Activated CD4-positive, alpha-beta memory T cell treated with anti-CD3 and anti-CD28 coated beads for 36 hours (primary cell): ENCODE measurements around the gene MEFV. TPM values are rescaled to one million over a fixed set of nuclear protein-coding genes. Genes with fewer than 3 reads are reported as not detected.
A peak's percentile ranks its signal among the peaks of the same experiment; 100 is the strongest.
"Not testable (repeated sequence)": the region's sequence is repeated elsewhere in the genome, so short reads cannot be mapped to it uniquely, and the experiment has no call there.

Experiments
- CTCF ChIA-PET: fragments of 350-600 bp; sonication (Branson Sonifier 250); formaldehyde crosslinking; loops from one replicate; lab custom pipeline; 2021; ENCODE audit warnings: antibody characterized with exemption, inconsistent platforms; lab: Charles Lee
- POLR2A ChIA-PET: fragments of 350-600 bp; sonication (Branson Sonifier 250); formaldehyde crosslinking; loops from one replicate; lab custom pipeline; 2021; ENCODE audit warnings: antibody characterized with exemption; lab: Charles Lee
- DNase-seq: peaks from one replicate; pipeline ENCODE4 v3.0.0-alpha.2; 2020
- H3K27ac Mint-ChIP-seq: one replicate; pipeline ENCODE4 v1.8.0; 2021; ENCODE audit warnings: mixed read lengths
- H3K27me3 Mint-ChIP-seq: one replicate; pipeline ENCODE4 v1.8.0; 2021; ENCODE audit warnings: mixed read lengths
- H3K36me3 Mint-ChIP-seq: one replicate; pipeline ENCODE4 v1.8.0; 2021; ENCODE audit warnings: mixed read lengths
- H3K4me1 Mint-ChIP-seq: one replicate; pipeline ENCODE4 v1.8.0; 2021; ENCODE audit warnings: low read depth, mixed read lengths
- H3K4me3 Mint-ChIP-seq: one replicate; pipeline ENCODE4 v1.8.0; 2021; ENCODE audit warnings: mild to moderate bottlenecking, mixed read lengths
- H3K9me3 Mint-ChIP-seq: one replicate; pipeline ENCODE4 v1.8.0; 2021; ENCODE audit warnings: mixed read lengths
- intact Hi-C: fragments of 100-400 bp; cut with micrococcal nuclease; formaldehyde crosslinking; loops from one replicate; pipeline ENCODE4 v1.15.1; 2023
- total RNA-seq, 2 experiments: library from RNA; stranded (reverse); gene quantifications; one replicate each; pipeline ENCODE4 v1.2.3, GENCODE V29; 2021

MEFV gene
- total RNA-seq, 2 experiments from 2014 or later = 0.07 to 0.17 TPM

DNA sequence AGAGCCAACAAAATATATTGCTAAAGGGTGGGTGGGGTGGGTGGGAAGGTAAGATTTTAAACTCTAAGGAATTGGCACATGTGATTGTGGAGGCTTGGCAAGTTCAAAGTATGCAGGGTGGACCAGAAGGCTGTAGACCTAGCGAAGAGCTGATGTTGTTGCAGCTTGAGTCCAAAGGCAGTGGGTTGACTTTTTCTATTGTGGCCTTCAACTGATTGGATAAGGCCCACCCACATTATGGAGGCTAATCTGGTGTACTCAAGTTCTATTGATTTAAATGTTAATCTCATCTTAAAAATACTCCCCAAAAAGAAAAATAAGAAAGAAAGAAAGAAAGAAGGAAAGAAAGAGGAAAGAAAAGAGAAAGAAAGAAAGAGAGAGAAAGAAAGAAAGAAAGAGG lies 43.9 kb downstream of the MEFV start:
- peaks cover 14% of the 10 kb centered on the region for H3K36me3 Mint-ChIP-seq
- intact Hi-C loops = no loop called here
- peak overlapping the region; percentile 39 for H3K27ac Mint-ChIP-seq
- H3K4me1 Mint-ChIP-seq = peaks cover 39% of the 10 kb centered on the region
- H3K27me3 Mint-ChIP-seq = no peaks in the 10 kb centered on the region
- POLR2A ChIA-PET = no interaction called here
- DNase-seq = no peak
- CTCF ChIA-PET = no interaction called here
- H3K9me3 Mint-ChIP-seq = peaks cover 10% of the 10 kb centered on the region
- no peak overlapping the region for H3K4me3 Mint-ChIP-seq

DNA sequence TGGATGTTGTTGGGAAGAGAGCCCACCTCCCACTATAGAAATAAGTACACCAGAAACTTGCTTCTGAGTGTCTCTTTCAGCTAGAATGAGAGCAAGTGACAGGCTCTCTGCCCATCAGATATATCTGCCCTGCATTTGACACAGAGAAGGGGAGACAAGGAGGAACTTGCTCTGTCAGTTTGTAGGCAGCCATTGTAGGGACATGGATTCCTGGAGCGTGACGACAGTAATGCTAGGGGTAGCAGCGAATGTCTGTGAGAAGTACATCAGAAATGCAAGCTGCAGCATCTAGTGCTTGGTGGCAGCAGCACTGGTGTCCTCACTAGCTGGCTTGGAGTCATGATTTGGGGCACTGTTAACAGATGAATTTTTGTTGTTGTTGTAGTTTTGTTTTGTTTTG lies 44.4 kb downstream of the MEFV start:
- ChIA-PET CTCF (no interaction called here), POLR2A (no interaction called here)
- H3K27me3 Mint-ChIP-seq = no peaks in the 10 kb centered on the region
- H3K9me3 Mint-ChIP-seq = peaks cover 12% of the 10 kb centered on the region
- H3K36me3 Mint-ChIP-seq = peaks cover 15% of the 10 kb centered on the region
- H3K27ac Mint-ChIP-seq = no peak overlapping the region
- intact Hi-C loops = no loop called here
- peaks cover 41% of the 10 kb centered on the region for H3K4me1 Mint-ChIP-seq
- no peak overlapping the region for H3K4me3 Mint-ChIP-seq
- no peak for DNase-seq

DNA sequence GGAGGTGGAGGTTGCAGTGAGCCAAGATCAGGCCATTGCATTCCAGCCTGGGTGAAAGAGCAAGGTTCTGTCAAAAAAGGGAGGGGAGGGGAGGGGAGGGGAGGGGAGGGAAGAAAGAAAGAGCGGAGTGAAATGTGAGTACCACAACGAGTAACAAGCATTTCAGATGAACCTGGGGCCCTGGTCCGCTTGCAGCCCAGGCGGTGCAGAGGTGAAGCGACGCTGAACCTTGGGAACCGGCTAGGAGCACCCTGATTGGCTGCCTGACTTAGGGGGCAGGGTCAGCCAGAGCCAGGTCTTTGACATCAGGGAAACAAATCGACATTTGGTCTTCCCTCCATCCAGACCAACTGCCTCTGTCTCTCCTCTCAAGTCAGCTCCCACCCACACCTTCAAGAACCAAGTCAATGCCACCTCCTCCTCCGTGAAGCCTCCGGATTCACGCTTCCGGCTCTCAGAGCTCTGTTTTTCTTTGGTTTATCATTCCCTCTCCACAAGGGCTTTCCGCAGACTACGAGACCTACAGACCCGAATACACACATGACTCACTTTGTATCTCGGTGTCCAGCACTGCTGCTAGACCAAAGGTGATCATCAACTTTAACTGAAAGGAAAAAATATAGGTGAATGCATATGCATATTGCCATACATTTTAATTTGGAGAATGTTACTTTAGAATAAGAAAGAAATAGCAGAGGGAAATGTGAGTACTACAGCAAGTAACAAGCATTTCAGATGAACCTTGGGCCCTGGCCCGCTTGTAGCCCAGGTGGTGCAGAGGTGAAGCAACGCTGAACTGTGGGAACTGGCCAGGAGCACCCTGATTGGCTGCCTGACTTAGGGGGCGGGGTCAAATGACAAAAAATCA lies 49.1 kb downstream of the MEFV start:
- peaks cover 16% of the 10 kb centered on the region for H3K9me3 Mint-ChIP-seq

DNA sequence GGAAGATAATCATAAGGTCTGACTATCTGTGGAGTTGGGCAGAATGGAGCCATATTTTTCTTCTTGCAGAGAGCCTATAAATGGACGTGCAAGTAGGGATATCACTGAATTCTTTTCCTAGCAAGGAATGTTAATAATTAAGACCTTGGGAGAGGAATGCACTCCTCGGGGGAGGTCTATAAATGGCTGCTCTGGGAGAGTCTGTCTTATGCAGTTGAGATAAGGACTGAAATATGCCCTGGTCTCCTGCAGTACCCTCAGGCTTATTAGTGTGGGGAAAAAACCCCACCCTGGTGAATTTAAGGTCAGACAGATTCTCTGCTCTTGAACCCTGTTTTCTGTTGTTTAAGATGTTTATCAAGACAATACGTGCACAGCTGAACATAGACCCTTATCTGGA lies 50.5 kb downstream of the MEFV start:
- DNase-seq, H3K4me1 Mint-ChIP-seq, POLR2A ChIA-PET, H3K27ac Mint-ChIP-seq, H3K4me3 Mint-ChIP-seq, intact Hi-C loops, H3K27me3 Mint-ChIP-seq: not testable (repeated sequence)
- peaks cover 12% of the 10 kb centered on the region for H3K36me3 Mint-ChIP-seq
- CTCF ChIA-PET = interaction anchor here (0.6 kb wide), 1 partner anchor 461 kb away, joined by 3 read pairs; no protein-coding TSS in a partner anchor
- peaks cover 16% of the 10 kb centered on the region for H3K9me3 Mint-ChIP-seq

More for the DNA sequence above, 49.1 kb downstream of the MEFV start:
- no peak overlapping the region for H3K27ac Mint-ChIP-seq
- ChIA-PET CTCF (no interaction called here), POLR2A (interaction anchor here (0.6 kb wide), 1 partner anchor 164 kb away, joined by 5 read pairs; no protein-coding TSS in a partner anchor)
- H3K27me3 Mint-ChIP-seq = peaks cover 2% of the 10 kb centered on the region
- H3K36me3 Mint-ChIP-seq = peaks cover 12% of the 10 kb centered on the region
- no peak for DNase-seq
- no peak overlapping the region for H3K4me3 Mint-ChIP-seq
- H3K4me1 Mint-ChIP-seq = peaks cover 9% of the 10 kb centered on the region
- intact Hi-C loops = no loop called here

DNA sequence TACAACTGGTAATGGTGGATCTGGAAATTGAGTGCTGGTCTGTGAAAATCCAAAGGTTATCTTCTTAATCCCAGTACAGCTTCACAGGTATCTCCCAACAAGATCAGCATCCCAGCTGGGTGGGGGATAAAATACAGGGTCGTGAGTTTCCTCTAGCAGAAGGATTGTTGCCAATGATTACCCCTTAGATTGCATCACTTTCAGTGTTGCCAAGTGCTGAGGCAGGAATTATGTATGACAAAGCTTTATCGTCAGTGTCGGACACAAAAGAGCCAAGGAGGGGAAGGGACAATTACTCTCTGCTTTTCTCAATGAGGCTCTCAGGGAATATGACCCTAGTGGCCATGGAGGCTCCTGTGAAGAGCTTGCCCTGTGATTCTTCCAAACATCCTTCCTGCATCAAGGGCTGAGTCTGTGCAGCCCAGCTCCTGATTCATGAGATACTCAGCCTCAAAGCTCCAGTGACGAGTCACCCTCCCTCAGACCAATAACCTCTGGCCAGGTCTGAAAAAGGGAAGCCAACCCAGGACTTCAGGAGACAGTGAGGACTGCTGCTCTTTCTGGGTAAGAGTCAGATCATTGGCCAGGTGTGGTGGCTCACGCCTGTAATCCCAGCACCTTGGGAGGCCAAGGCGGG lies 53.4 kb downstream of the MEFV start:
- CTCF ChIA-PET = interaction anchor here (1.1 to 1.2 kb wide), 2 partner anchors 37 to 171 kb away, joined by 3 to 4 read pairs; no protein-coding TSS in a partner anchor
- POLR2A ChIA-PET = no interaction called here
- no peak for DNase-seq
- Mint-ChIP-seq H3K27me3 (peaks cover 2% of the 10 kb centered on the region), H3K36me3 (peaks cover 12% of the 10 kb centered on the region), H3K4me1 (peaks cover 3% of the 10 kb centered on the region), H3K9me3 (peaks cover 16% of the 10 kb centered on the region), H3K27ac (no peak overlapping the region), H3K4me3 (no peak overlapping the region)
- intact Hi-C loops = no loop called here

DNA sequence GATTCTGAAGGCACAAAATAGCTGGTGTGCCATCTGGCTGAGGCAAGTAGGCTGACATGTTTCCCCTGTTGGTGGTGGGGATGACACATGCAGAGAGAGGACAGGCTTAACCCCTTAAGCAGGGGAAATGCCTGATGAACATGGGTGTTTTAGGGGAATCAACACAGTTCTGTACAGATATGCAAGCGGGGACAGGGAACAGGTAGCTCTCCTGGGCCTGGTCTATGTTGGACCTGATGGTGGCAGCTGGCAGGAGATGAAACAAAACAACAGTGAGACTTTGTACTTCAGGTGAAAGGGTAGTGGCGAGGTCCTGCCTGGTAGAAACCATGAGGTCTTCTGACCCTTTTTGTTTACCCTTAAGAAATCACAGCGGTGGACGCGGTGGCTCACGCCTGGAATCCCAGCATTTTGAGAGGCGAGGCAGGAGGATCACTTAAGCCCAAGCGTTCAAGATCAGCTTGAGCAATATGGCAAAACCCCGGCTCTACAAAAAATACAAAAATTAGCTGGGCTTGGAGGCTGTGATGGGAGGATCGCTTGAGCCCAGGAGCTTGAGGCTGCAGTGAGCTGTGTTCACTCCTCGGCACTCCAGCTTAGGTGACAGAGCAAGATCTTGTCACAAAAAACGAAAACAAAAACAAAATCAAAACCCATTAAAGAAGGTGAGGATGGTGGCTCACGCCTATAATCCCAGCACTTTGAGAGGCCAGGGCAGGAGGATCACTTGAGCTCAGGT lies 57.9 kb downstream of the MEFV start:
- Mint-ChIP-seq H3K27me3 (peaks cover 16% of the 10 kb centered on the region), H3K4me1 (no peaks in the 10 kb centered on the region), H3K36me3 (no peaks in the 10 kb centered on the region), H3K27ac (no peak overlapping the region), H3K4me3 (no peak overlapping the region), H3K9me3 (no peaks in the 10 kb centered on the region)
- CTCF ChIA-PET = no interaction called here
- POLR2A ChIA-PET = no interaction called here
- DNase-seq = no peak
- intact Hi-C loops = no loop called here

DNA sequence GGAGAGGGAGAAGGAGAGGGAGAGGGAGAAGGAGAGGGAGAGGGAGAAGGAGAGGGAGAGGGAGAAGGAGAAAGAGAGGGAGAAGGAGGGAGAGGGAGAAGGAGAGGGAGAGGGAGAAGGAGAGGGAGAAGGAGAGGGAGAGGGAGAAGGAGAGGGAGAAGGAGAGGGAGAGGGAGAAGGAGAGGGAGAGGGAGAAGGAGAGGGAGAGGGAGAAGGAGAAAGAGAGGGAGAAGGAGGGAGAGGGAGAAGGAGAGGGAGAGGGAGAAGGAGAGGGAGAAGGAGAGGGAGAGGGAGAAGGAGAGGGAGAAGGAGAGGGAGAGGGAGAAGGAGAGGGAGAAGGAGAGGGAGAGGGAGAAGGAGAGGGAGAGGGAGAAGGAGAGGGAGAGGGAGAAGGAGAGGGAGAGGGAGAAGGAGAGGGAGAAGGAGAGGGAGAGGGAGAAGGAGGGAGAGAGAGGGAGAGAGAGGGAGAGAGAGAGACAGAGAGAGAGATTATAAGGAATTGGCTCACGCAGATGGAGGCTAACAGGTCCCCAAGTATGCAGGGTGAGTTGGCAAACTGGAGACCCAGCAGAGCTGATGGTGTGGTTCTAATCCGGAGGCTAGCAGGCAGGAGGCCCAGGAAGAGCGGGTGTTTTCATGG lies 58.6 kb downstream of the MEFV start:
- H3K9me3 Mint-ChIP-seq, H3K4me3 Mint-ChIP-seq, CTCF ChIA-PET, H3K4me1 Mint-ChIP-seq, intact Hi-C loops, H3K36me3 Mint-ChIP-seq, H3K27ac Mint-ChIP-seq, POLR2A ChIA-PET, DNase-seq: not testable (repeated sequence)
- H3K27me3 Mint-ChIP-seq = peaks cover 22% of the 10 kb centered on the region

DNA sequence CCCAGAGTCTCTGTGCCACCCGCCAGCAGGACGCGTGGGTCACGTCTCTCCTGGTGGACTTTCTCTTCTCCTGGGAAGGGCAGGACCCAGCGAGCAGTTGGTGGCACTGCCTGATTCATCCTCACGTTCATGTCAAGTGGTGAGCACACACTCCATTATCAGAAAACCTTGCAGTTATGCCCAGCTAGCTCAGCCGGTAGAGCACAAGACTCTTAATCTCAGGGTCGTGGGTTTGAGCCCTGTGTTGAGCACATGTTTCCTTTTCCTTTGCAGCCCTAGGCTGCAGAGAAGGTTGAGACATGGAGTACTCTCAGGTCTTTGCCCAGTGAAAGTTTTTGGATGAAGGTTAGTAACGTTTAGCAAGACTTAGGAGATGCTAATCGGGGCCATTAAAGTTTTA lies 60.5 kb downstream of the MEFV start:
- POLR2A ChIA-PET = no interaction called here
- Mint-ChIP-seq H3K9me3 (no peaks in the 10 kb centered on the region), H3K27ac (no peak overlapping the region), H3K36me3 (no peaks in the 10 kb centered on the region), H3K4me1 (peaks cover 7% of the 10 kb centered on the region), H3K4me3 (no peak overlapping the region), H3K27me3 (peaks cover 33% of the 10 kb centered on the region)
- intact Hi-C loops = no loop called here
- no peak for DNase-seq
- CTCF ChIA-PET = no interaction called here

DNA sequence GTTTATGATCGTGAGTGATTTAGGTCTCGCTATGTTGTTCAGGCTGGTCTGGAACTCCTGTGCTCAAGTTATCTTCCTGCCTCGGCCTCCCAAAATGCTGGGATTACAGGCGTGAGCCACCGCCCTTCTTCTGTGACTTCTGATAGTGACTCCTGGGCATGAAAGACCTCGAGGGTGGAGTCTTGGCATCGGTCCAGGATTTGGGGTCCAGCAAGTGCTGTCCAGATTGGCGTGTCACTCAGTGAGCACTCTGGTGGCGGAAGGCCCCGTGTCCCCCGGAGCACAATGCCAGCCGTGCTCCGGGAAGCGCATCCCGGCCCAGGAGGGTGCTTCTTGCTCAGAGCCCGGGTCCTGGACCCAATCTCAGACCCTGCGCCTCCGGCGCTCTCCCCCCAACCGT lies 61.6 kb downstream of the MEFV start:
- Mint-ChIP-seq H3K9me3 (no peaks in the 10 kb centered on the region), H3K4me1 (peaks cover 19% of the 10 kb centered on the region), H3K27ac (no peak overlapping the region), H3K4me3 (no peak overlapping the region), H3K27me3 (peaks cover 43% of the 10 kb centered on the region), H3K36me3 (no peaks in the 10 kb centered on the region)
- no peak for DNase-seq
- POLR2A ChIA-PET = no interaction called here
- intact Hi-C loops = no loop called here
- CTCF ChIA-PET = no interaction called here

DNA sequence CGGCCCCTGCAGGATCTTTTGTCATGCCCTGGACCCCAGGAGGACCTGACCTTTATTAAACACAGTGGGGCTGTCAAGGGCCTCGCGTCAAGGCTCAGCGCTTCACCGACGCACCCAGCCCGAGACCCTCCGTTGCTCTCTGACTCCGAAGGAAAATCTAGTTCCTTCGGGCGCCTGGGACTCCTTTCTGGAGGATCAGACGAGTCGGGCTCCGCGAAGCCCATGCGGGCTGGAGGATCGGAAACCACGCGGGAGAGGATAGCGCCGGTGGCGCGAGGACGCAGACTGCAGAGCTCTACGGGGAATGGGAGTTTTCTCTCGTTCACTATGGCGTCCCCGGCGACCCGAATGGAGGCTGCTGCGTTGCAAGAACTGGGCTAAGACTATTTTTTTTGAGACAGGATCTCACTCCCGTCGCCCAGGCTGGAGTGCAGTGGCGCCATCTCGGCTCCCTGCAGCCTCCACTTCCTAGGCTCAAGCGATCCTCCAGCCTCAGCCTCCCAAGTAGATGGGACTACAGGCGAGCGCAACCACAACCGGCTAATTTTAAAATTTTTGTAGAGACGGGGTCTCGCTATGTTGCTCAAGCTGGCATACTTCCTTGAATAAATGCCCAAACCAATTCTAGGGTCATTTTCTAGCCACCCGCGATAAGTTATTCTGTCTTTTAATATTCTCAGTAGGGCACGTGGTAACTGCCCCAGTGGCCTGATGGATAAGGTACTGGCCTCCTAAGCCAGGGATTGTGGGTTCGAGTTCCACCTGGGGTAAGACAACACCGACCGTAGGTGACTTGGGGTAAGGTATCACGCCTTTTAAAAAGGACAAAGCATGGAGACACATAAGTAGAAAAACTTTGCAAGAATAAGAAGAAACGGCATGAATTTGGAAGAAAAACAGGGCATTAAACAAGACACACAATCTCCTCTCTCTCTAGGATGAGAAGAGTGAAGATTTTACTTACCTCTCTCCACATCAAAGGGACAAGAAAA lies 62.9 kb downstream of the MEFV start:
- Mint-ChIP-seq H3K27me3 (peaks cover 54% of the 10 kb centered on the region), H3K36me3 (no peaks in the 10 kb centered on the region), H3K9me3 (no peaks in the 10 kb centered on the region), H3K27ac (no peak overlapping the region), H3K4me3 (no peak overlapping the region), H3K4me1 (peaks cover 31% of the 10 kb centered on the region)
- no peak for DNase-seq
- intact Hi-C loops = no loop called here
- POLR2A ChIA-PET = no interaction called here
- CTCF ChIA-PET = no interaction called here

DNA sequence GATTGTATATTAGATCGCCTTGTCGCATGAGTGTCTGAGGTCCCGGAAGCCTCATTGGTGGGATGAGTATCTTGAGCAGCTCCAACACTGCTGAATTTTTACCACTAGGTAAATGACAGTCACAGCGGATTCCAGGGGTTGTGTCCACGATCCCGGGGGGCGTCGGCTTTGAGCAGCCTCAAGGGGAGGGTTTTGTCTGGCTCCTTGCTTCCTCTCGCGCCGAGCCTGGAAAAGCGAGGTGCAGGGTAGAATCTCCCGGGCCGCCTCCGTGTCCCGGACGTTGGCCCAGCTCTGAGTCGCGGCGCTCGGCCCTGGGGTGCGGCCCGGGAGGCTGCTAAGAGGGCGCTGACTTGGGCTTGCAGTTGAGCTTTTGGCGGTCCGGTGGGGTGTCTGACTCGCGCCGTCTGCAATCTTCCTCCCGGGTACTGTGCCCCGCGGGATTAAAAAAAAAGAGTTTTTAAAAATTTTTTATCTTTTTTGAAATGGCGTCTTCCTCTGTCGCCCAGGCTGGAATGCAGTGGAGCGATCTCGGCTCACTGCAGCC lies 63.9 kb downstream of the MEFV start:
- Mint-ChIP-seq H3K27me3 (peaks cover 60% of the 10 kb centered on the region), H3K36me3 (no peaks in the 10 kb centered on the region), H3K9me3 (no peaks in the 10 kb centered on the region), H3K4me3 (no peak overlapping the region), H3K27ac (no peak overlapping the region), H3K4me1 (peaks cover 39% of the 10 kb centered on the region)
- ChIA-PET CTCF (no interaction called here), POLR2A (no interaction called here)
- intact Hi-C loops = no loop called here
- DNase-seq = no peak
